Fibroblast of skin of right quadriceps (primary cell): Measurements from ENCODE around the gene ADPGK.

Experiments
- DNase-seq: peaks from one replicate; pipeline ENCODE4 v3.0.0-alpha.2; 2013

Gene ADPGK

DNA sequence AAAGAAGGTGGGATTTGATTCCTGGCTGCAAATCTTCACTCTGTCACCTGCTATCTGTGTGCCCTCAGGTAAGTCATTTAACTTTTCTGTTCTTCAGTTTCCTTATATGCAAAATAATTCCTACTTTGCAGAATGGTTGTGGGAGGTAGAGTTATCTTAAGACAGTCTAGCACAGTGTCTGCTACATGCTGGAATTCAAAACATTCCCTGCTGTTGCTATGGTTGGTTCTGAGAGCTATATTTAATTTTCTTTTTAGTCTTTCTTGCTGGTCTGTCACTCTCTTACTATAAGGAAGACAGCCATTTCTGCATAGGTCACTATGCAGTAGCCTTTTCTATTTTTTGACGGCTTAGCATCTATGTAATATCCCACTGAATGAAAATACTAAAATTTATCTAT lies 4.0 kb upstream of the ADPGK start:
- DNase-seq: no peak

DNA sequence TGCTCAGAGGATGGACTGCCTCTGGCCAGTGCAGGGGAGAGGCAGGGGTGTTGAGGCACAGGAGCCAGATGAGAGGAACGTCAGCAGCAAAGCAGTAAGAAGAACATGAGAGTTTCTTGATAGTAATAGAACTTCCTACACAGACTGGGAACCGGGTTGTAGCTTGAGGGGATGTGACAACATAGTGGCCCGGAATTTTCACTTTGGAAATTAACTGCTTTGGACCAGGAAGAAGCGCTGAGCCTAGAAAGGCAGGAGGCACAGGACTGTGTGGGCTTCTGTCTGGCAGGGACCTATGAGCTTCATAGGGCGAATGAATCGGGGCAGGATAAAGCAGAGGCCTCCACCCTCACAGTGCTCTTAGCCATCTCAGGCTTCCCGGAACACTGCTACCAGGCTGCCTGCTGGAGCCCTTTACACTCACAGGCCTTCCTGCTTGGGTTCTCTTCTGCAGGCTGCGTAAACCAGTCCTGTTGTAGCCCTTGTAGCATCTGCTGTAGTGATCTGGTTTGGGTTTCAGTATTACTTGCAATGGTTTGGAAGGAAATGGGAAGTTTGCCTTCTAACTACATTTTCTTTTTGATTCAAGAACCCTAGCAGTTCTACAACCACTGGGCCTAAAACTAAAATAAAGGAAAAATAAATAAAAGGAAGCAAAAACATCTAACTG lies 3.3 kb upstream of the ADPGK start:
- no peak for DNase-seq

DNA sequence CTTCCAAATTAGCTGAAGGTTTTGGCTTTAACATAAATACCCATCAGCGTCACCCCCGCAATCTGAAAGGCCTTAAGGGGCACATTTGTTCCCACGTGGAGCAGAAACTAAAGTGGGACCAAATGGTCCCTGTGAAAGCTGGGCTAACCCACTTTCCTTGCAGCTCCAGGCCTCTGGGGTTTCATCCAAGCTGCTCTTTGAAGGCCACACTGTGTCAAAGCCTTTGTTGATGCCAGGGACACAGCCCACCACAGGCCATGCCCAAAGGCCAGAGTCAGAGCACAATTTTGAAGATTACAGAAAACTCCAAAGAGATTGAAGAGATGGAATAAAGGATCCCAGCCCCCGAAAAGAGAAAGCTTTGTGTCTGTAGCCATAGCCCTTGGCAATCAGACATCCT lies 2.7 kb upstream of the ADPGK start:
- DNase-seq: no peak

DNA sequence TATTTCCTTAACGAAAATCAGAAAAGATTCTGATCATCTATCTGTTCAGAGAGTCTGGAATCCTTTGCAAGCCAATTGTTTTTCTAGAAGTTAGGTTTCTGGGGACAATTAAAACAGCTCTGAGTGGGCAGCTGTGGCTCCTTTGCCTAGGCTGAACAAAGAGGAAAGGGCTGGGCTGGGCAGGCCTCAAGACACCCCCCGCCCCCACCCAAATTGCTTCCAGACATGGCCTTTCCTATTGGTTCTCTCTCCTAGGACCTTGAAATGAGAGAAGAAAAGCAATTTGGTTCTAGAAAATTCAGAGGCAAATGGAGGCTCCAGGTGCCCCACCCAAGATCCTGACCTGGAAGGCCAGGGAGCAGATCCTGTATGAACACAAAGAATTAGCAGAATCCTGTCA lies 2.3 kb upstream of the ADPGK start:
- peak; percentile 35 for DNase-seq

DNA sequence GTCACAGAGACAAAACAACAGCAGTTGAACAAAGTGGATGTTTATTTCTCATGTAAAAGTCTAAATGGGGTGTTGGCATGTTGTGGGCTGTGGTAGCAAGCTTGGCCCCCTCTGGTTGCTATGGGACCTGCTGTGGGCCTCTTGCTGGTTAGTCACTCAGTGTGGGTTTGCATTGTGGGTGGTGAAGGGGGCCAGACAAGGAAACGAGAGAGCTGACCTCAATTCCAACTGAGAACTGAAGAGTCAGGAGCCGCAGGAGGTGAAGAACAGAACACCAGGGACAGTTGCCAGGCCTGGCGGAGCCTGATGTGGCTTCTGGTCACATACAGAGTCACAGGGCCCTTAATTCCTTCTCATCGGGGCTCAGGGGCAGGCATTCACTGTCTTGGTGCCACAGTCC lies 1.9 kb upstream of the ADPGK start:
- peak; percentile 77 for DNase-seq

DNA sequence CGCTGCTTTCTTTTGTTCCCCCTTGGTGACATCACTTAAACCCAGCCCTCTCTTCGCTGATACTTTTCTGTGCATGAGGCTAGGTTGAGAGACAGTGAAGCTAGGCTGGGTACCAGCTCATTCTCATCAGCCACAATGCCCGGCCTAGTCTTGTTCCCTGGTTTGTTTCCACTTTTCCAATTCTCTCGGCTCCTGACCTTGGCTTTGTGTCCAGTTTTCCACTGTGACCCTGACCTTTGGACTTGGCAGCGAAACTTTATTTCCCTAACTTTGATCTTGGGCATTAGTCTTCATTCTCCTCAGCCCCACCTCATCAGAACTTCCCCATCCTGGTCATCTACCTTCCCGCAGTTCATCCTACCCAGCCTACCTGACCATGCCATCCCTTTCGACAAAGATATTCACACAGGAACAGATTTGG lies 908 bp upstream of the ADPGK start:
- no peak for DNase-seq

DNA sequence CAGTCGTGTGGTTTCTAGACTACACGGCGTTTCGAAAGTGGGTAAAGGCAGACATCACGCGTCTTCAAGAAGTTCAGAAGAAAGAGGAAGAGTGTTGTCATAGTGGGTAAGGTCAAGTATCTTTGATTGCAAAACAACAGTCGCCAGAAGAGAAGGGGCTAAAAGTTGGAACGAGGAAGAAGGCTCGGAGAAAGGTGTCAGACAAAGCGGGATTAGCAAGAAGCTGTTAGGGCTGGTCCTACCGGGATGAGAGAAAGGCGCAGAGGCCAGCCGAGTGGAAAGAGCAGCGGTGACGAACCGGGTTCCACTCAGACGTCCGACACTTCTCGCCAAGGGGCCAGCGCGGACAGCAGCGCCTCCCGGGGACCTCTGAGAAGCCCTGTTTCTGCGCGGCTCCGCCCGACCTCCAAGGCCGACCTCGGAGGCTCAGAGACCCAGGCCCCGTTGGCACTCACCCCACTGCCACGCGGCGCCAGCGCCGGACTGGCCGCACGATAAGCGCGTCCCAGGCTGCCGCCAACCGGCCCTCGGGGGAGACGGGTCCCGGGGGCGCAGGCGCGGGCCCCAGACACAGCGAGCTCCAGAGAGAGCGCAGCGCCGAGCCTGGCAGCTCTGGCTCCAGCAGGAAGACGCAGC lies 436 bp downstream of the ADPGK start:
- DNase-seq: no peak

DNA sequence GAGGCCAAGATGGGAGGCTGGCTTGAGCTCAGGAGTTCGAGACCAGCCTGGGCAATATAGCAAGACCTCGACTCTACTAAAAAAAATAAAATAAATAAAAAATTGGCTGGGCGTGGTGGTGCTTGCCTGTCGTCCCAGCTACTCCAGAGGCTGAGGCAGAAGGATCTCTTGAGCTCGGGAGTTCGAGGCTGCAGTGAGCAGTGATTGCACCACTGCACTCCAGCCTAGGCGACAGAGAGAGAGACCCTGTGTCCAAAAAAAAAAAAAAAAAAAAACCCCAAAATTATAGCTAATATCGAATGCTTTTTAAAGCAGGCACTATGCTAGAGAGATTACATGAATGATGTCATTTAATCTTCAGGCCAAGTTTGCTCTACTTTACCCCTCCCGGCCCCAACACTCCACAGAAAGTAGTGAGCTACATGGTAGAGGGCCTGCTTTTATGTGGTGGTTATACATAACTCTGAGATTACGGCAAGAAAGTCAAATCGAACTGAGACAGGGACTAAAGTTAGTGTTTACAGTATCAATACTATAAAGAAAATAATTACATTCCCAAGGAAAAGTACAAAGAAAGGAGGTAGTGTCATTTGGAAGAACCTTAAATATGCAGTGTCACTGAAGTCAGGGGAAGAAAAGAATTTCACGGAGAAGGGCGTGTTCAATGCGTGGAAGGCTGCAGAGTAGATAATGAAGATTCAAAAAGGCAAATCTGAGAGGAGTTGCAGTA lies 1.1 kb downstream of the ADPGK start:
- no peak for DNase-seq

DNA sequence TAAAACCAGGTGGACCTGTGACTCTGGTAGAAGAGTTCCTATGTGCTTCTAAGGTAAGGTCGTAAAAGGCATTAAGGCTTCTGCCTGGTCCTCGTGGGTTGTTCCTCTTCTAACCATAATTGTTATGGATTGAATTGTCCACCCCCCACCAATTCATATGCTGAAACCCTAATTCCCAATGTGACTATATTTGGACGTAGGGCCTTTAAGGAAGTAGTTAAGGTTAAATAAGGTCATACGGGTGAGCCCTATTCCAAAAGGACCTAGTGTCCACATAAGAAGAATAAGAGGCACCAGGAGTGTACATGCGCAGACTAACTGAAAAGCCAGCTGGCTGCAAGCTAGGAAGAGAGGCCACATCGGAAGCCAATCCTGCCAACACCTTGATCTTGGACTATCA lies 1.9 kb downstream of the ADPGK start:
- no peak for DNase-seq

DNA sequence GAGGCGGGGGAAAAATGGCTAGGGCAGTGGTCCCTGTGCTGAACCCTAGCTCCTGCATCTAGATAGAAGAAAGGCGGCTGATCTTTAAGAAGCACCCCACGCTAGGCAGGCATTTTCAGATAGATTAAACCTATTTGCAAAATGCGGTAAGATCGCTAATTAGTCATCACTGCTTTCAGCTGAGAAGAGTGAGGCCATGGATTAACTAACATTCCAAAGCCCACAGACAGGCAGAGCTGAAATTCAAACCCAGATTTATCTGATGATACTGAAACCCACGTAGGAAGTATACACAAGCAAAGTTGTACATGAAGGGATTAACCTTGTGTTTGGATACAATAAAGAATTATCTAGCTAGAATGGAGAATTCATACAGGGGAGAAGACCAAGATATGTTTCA lies 4.8 kb downstream of the ADPGK start:
- peak; percentile 48 for DNase-seq

DNA sequence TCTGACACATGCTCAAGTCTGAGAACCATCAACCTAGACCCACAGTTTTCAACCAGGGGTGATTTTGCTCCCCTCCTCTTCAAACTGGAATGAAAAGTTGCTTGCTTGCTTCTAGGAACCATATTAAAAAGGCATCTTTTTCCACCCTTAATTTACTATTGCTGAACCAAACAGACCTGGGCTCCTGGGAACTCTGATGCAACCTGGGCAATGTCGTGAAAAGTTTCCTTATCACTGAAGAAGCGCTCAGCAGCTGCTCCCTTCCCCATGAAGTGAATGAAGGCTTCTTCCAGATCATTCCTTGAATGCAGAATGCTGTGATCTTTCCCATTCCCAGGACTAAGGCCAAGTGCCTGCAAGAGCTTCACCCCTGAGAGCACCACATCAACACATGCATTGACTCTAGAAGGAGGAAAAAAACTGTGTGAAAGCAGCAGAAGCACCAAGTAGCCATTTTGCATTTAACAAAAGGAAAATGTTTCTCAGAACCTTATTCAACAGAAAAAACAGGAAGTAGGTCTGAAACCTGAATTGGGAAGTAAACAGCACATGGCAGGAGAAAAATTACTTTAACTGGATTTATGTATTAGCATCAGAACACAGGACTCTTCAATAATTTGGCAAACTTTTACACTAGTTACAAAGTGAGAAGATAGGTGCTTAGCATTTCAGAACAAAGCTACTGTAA lies 8.7 kb downstream of the ADPGK start:
- DNase-seq: no peak

DNA sequence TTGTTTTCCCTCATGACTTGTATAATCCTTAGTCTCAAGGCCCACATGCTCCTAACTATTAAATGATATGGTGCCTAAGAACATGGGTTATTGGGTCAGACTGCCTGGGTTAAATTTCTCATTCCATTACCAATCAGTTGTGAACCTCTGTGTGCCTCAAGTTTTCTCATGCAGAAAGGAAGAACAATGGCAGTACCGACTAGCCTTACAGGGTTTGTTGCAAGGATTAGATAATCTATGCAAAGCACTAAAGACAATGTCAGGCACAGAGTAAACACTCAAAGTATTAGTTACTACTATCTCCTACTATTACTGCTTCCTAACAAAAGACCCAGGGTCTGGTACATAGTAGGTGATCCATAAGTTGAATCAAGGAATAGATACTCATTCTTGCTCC lies 12.2 kb downstream of the ADPGK start:
- no peak for DNase-seq

DNA sequence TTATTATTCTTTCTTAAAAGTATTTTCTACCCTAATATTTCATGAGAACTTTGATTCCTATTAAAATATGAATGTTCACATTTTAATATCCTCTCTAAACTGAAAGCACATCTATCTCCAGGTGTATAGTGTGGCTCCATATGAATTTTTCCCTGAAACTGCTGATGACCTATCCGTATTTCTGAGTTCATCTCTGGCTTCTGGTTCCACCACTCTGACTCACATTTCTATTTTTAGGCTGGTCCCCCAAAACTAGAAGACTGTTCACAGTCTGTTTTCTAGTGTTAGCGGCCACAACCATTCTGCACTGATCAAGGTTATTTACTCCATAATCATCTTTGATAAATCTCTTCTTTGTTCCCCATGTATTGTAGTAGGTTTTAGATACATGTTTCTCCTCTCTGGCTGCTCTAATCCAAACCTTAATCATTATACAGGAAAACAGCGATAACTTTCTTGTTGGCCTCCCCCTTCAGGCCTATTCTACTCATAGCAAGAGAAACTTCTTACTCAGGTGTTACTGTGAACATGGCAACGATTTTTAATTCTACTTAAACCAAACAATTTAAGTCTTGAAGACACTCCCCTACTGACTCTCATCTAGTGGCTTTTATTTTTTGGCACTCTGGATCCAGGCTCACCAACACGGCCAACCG lies 12.8 kb downstream of the ADPGK start:
- no peak for DNase-seq

DNA sequence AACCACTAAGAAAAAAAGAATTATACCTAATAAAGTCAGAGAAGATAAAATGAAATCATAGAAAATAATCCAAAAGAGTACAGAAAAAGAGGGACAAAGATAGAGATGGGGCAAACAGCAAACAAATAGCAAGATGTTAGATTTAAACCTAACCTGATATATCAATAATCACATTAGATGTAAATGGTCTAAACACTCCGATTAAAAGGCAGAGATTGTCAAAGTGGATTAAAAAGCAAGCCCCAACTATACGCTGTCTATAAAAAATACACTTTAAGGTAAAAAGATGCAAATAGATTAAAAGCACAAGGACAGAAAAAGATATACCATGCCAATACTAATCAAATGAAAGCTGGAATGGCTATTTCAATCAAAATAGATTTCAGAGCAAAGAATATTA lies 16.8 kb downstream of the ADPGK start:
- DNase-seq: no peak

DNA sequence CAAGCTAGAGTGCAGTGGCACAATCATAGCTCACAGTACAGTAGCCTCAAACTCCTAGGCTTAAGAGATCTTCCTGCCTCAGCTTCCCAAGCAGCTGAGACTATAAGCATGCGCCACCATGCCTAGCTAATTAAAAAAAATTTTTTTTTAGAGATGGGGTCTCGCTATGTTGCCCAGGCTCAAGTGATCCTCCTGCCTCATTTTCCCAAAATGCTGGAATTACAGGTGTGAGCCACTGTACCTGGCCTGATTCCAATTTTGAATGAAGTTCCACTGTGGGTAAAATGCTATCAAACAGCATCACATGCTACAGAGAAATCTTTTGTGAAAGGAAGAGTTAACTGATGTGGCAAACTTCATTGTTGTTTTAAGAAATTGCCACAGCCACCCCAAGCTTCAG lies 17.5 kb downstream of the ADPGK start:
- no peak for DNase-seq

DNA sequence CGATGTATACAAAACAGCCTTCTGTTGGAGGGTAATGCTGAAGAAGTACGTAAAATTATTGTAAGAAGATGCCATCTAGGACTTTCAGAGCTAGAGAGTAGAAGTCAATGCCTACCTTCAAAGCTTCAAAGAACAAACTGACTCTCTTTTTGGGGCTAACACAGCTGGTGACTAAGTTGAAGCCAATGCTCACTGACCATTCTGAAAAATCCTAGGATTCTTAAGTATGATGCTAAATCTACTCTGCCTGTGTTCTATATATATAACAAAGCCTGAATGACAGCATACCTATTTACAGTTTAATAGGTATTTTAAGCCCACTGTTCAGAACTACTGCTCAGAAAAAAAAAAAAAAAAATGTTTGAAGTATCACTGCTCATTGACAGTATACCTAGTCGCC lies 18.9 kb downstream of the ADPGK start:
- DNase-seq: no peak

DNA sequence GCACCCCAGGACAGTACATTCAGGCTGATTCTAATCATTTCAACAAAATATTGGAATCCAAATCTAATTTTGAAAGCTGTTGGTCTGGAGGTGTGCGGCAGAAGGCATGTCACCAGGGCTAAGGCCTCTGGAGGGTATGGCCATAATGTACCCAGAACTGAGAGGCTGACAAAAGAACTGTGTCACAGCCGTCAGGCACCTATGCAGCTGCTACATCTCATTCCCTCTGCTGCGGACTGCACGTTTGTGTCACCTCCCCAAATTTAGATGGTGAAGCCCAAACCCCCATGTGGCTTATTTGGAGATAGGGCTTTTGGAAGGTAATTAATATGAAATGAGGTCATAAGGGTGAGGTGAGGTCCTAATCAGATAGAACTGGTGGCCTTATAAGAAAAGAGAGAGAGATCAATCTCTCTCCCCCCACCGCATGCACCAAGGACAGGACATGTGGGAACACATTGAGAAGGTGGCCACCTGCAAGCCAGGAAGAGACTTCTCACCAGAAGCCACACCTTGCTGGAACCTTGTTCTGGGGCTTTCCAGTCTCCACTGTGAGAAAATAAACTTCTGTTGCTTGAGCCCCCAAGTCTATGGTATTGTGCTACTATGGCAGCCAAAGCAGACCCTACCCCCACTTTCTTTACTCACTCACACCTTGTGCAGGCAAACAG lies 22.8 kb downstream of the ADPGK start:
- DNase-seq: no peak

DNA sequence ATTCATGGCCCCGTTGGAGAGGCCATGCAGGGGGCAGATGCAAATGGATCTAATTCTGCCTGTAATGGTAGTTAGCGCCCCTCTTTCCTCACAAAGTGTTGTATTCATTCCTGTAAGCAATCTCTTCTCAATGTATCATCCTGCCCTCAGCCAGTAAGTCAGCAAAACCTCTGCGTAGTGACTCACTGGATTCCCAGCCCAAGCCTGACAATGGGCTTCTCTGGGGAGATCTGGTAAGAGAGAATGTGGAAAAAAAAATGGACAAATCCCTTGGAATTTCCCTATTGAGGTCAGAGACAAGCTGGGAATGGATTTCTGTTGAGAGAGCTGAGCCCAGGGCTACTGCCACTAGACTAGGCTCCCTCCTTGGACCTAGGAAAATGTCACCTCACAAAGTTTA lies 25.4 kb downstream of the ADPGK start:
- DNase-seq: peak; percentile 97

DNA sequence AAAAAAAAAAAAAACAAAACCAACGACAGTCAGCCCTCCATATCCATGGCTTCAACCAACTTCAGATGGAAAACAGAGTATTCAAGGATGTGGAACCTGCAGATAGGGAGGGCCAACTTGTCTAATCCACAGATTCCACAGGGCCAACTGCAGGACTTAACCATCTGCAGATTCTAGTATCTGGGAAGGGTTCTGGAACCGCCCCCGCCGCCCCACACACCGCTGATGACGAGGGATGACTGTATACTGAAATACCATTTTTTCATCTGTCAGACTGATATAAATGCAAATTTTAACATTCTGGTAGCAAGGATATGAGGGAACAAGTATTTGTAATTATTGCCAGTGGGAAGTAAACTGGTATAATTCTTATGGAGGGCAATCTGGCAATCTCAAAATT lies 29.5 kb downstream of the ADPGK start:
- DNase-seq: no peak

DNA sequence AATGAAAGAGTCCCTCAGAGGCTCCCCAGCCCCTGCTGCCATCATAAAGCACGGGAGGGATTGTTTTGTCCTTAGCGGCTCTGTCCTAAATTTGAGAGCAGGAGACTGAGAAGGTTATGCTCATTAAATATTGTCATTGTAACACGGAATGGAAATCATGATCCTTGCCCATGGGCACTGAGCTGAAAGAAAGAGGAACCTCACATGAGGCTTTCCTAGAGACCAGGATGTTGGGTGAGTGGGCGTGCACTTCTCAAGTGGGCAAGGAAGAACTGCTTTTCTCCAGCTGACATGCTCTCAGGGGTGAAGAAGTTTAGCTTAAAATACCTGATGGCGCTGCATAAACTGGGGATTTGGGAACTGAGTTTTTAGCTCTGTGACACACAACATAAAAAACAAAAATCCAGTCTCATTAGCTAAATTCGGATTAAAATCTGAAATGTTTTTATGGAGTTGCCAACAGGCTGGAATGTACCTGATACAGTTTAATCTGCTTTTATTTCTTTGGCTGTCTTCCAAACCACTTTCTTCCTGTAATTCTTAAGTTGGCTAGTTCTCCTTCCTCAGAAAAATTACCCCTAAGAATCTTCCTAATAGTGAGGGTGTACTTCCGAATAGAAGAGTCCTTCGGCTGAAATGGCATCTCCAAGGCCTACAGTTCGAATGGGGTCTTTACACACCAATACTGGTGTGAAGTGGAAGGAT lies 31.7 kb downstream of the ADPGK start:
- DNase-seq: peak; percentile 6

DNA sequence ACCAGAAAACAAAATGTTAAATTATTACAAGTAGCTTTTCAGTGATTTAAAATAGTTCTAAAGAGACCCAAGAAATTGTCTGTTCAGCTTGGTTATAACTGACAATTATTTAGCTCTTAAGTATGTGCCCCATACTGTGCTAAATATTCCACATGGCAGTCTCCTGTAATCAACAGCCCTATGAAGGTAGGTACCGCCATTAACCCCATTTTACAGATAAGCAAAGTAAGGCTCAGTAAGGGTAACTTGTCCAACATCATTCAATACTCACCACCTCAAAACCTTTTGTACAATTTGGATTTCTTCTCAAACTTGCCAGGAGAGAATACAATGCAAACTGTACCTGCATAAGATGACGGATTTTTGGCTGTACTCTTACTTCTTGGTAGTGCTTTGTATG lies 33.9 kb downstream of the ADPGK start:
- DNase-seq: no peak

DNA sequence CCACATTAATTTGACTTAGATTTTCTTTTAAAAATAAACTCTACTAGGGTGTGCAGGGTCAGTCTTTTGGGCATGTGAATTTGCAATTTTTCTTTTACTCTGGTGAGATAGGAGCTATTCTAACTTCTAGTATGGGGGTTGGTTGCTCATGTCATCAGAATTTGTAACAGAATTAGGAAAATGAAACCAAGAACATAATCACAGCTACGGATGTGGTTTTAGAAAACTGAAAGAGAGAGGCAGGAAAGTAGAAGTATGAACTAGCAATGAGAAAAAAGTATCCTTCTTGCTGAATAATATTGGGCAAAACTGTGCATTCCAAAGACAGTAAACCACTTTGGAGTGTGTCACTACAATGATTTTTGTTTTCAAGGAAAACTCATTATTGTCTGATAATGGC lies 43.3 kb downstream of the ADPGK start:
- DNase-seq: no peak
